GM13977 (cell line): ENCODE measurements around the gene LPGAT1.
"Not testable (repeated sequence)": the region's sequence is repeated elsewhere in the genome, so short reads cannot be mapped to it uniquely, and the experiment has no call there.

ENCODE experiments used
- DNase-seq: peaks from one replicate; pipeline ENCODE4 v3.0.0; 2012; ENCODE audit warnings: low spot score
- in situ Hi-C: fragments of 300-500 bp; cut with MboI; formaldehyde crosslinking; loops from one replicate; pipeline ENCODE4 v1.12.0; 2022; ENCODE audit warnings: low sequenced_read_pairs, low pct_unique_long_range_greater_than_20kb, mixed read lengths, inconsistent platforms; ENCODE audit not compliant: unreplicated experiment
- TF ChIP-seq, protein P1 (sequence below): IDR thresholded peaks from 2 replicates; pipeline ENCODE4 v1.5.1; 2012; ENCODE audit warnings: mild to moderate bottlenecking, control low read depth; ENCODE audit not compliant: insufficient read depth; ENCODE audit errors: extremely low read depth, missing control alignments

Gene LPGAT1

DNA sequence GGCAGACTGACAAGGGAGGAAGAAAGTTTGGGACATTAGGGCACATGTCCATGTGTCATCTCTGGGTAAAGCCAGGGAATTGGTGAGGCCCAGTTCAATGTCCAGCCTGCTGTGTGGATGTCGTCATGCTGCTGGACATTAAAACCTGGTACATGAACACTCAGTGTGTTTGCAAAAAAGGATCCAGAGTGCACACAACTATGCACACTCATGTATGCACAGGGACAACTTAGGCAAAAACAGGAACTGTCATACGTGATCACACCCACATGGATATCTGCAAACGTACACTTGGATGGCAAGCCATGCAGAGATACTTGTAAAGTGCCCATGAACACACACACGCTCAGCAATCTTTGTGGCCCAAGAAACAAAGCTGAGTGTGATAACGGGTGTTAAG is 107.3 kb downstream of the LPGAT1 start:
- TF ChIP-seq, protein P1, sequence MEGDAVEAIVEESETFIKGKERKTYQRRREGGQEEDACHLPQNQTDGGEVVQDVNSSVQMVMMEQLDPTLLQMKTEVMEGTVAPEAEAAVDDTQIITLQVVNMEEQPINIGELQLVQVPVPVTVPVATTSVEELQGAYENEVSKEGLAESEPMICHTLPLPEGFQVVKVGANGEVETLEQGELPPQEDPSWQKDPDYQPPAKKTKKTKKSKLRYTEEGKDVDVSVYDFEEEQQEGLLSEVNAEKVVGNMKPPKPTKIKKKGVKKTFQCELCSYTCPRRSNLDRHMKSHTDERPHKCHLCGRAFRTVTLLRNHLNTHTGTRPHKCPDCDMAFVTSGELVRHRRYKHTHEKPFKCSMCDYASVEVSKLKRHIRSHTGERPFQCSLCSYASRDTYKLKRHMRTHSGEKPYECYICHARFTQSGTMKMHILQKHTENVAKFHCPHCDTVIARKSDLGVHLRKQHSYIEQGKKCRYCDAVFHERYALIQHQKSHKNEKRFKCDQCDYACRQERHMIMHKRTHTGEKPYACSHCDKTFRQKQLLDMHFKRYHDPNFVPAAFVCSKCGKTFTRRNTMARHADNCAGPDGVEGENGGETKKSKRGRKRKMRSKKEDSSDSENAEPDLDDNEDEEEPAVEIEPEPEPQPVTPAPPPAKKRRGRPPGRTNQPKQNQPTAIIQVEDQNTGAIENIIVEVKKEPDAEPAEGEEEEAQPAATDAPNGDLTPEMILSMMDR, result no peak
- in situ Hi-C loops, result no loop called here

DNA sequence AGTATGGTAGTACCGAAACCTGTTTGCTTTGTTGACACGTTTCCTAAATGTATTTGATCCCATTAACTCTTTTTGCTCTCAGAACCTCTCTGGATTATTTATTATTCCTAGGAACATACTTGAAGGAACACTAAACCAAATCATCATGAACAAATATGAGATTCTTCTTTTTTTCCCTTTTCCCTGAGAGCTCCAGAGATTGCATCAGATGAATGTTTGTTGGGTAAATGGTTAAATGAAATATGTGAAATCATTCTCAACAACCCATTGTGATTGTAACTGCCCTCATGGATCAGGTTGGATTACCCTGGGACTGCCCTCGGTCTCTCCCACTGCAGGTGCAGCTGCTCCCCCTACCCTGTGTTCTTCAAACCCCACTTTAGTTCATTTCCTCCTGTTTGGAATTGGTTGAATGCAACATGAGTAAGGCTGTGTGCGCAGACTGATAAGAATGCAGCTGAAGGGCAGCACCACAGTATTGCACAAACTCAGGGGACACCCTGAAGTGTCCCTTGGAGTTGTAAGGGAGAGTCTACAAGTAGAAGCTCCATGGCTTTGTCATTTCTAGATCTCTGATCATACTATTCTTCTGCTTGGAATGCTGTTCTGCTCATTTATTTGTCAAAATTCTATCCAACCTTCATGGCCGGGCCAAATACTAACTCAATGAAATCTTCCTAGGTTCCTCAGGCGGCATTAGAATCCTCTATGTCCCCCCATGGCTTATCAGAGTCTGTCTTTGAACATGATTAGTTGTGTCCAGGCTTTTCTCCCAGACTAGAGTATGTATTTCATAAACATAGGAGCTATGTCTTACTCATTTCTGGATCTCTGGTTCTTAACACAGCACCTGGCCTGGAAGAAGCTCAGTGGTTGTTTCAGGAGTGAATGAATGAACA is 108.0 kb downstream of the LPGAT1 start:
- in situ Hi-C loops, result no loop called here
- TF ChIP-seq, protein P1, result no peak
- DNase-seq, result no peak

More for the DNA sequence above, 107.3 kb downstream of the LPGAT1 start:
- no peak for DNase-seq

DNA sequence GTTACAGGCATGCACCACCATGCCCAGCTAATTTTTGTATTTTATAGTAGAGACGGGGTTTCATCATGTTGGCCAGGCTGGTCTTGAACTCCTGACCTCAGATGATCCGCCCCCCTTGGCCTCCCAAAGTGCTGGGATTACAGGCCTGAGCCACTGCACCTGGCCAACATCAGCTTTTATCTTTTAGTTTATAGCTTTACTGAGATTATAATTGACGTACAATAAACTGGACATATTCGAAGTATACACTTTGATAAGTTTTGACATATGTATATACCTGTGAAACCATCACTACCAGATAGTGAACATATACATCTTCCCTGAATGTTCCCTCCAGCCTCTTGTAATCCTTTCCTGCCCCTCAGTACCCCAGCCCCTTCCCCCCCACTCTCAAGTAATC is 114.0 kb downstream of the LPGAT1 start:
- DNase-seq, in situ Hi-C loops: not testable (repeated sequence)

DNA sequence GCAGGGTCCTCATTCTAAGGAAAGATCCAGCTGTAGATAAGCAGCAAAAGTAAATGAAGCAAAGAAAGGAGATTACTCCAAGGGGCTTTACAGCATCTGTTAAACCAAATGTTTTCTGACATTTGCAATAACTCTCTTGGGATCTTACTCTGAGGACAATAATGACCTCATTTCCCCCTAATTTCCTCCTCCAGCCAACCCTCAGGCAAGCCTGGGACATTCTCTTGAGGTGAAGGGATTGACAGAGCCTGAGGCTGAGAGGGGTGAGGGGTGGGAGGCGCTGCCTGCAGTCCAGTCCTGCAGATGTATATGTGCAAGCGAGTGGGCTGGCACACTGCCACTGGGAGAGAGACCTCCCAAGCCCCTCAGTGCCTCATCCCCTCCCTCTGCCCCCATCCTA is 114.6 kb downstream of the LPGAT1 start:
- DNase-seq, result no peak
- in situ Hi-C loops, result no loop called here
- TF ChIP-seq, protein P1, result no peak

DNA sequence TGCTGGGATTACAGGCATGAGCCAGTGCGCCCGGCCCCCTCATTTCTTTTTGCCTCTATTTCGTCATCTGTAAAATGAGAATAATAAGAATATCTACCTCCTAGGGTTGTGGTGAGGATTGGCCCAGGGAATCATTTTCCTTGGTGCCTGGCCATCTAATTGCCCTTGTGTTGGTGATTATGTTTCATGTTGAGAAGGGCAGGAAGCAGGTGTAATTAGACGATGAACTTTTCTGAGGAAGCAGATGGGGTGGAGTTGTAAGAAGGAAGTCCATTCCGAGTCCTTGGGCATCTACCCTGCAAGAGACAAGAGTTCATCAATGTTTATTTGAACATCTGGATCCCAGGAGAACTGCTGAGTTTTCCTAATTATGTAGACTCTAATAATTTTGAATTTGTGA is 116.4 kb downstream of the LPGAT1 start:
- in situ Hi-C loops, result no loop called here
- DNase-seq, result no peak
- TF ChIP-seq, protein P1, result no peak

DNA sequence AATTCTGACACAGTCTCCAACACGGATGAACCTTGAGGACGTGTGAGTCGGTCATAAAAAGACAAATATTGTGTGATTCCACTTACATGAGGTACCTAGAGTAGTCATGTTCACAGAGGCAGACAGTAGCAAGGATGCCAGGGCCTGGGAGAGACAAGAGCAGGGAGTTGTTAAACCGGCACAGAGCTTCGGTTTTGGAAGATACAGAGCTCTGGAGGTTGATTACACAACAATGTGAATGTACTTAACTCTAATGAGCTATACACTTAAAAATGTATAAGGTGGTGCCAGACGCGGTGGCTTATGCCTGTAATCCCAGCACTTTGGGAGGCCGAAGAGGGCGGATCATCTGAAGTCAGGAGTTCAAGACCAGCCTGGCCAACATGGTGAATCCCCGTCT is 117.3 kb downstream of the LPGAT1 start:
- in situ Hi-C loops, result no loop called here
- TF ChIP-seq, protein P1, result no peak
- no peak for DNase-seq

DNA sequence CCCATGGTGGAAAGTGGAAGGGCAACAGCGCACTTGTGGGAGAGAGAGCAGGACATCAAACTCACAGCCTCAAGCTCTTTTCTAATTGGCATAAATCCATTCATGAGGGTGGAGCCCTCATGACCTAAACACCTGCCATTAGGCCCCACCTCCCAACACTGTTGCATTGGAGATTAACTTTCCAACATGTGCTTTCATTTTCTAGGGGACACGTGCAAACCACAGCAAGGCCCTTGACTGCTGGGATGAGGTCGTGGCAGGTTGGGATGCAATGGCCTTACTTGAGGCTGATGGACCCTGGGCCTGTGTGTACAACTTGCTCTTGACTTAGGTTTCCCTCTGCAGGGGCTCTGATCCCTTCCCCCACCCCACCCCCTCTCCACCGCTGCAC is 119.3 kb downstream of the LPGAT1 start:
- in situ Hi-C loops, result no loop called here

More for the DNA sequence above, 119.3 kb downstream of the LPGAT1 start:
- DNase-seq, result no peak
- TF ChIP-seq, protein P1, result no peak
